GM18909 (cell line): ENCODE measurements around the gene LPCAT2.

ENCODE experiments used
- ATAC-seq: cut with Tn5 transposase; IDR thresholded peaks from one replicate; pipeline ENCODE4 v1.9.1; 2021; ENCODE audit warnings: mild to moderate bottlenecking; ENCODE audit not compliant: unreplicated experiment, poor library complexity

LPCAT2 gene

DNA sequence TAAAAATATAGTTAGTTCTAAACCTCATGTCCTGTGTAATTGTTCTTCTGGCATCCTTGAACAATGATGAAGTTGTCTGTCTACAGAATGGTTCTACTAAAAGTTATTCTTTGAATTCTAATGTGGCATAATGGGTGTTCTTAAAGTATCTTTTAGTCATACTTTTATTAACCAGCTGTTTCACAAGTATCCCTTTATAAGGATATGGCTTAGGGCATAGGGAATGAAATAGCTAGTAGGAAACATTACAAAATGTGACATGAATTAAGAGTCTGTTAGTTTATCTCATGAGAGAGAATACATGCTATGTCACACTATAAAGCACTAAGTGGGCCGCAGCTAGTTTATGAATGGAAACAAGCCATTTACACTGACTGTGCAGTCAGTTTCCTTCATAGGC is 31.3 kb downstream of the LPCAT2 start:
- ATAC-seq = no peak

GRCh38 chr16:55542459-55543082 is 33.7 kb downstream of the LPCAT2 start:
- ATAC-seq = no peak

DNA sequence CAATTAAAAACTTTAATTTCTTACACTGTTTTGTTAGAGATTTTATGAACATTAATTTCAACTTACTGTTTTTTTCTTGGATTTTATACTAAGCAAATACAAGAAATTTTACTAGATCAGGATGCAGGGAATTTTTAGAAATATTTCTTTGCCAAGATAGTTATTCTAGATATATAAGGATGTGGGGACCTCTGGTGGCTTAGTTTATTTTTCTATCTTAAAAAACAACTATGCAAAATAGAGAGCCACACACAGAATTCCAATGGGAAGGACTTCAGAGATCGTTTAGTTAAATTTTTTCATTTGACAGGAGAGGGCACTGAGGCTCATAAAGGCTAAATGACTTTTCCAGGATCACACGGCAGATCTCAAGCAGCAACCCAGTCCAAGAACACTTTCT is 34.6 kb downstream of the LPCAT2 start:
- no peak for ATAC-seq

DNA sequence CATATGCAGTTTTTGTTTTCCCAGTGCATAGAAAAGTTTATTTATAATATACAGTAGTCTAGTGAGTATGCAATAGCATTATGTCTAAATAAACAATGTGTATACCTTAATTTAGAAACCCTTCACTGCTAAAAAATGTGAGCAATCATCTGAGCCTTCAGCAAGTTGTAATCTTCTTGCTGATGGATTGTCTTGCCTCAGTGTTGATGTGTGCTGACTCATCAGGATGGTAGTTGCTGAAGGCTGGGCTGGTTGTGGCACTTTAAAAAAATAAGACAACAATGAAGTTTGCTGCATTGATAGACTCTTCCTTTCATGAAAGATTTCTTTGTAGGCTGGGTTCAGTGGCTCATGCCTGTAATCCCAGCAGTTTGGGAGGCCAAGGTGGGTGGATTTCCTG is 43.7 kb downstream of the LPCAT2 start:
- no peak for ATAC-seq

GRCh38 chr16:55555436-55555835 is 46.6 kb downstream of the LPCAT2 start:
- ATAC-seq = no peak

DNA sequence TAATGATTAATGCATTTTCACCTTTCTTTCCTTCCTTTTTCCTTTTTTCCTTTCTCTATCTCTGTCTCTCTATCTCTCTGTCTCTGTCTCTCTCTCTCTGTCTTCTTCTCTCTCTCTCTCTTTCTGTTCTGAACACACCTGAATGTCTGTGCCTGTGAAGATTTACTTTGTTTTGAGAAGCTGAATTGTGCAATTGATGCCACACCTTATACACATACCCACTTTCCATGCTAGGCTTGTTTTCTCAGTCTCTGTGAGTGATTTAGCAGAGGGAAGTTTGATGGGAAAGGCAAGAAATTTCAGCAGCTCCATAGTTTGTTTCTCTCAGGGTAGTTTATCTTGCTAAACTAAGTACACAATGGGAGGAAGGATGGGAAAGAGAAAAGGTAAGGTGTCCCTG is 48.3 kb downstream of the LPCAT2 start:
- ATAC-seq = no peak

DNA sequence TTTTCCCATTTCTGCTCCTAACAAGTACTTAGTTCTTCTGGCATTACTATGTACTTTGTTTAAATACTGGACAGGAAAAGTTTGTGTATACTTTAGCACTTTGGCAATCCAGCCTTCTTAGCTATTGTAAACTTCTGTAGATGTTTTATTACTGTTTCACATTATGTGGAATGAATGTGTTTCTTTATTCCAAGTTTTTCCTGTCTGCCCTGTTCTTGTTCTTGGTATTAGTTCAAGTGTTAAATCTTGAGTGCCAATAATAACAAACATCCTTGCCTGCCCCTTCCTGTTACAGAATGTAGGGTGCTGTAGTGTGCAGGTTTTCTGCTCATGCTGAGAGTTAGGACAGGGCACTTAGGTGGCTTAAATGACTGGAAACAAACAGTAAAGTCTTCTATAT is 50.4 kb downstream of the LPCAT2 start:
- ATAC-seq = no peak

DNA sequence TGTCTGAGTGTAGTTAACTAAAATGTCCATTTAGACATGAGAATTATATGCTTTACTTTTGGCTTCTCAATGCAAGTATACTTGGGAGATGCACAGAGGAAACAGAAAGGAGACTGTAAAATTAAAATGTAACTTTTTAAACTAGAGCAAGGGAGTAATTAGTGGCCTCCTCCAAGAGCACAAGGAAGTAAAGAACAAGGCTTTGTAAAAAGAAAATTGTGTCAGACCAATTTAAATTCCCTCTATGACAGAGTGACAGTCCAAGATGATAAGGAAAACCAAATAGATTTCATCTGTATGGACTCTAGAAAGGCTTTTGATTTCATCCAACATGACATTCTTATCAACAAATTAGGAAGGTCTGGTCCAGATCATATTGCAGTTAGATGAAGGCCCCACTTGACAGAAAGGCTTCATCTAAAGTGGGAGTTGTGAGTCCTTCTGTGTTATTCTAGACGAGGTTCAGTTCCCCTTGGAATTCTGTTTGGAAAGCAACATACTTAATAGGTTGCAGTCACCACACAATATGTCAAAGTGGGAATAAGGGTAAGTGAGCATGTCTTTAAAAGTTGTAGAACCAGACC is 51.2 kb downstream of the LPCAT2 start:
- ATAC-seq = no peak

DNA sequence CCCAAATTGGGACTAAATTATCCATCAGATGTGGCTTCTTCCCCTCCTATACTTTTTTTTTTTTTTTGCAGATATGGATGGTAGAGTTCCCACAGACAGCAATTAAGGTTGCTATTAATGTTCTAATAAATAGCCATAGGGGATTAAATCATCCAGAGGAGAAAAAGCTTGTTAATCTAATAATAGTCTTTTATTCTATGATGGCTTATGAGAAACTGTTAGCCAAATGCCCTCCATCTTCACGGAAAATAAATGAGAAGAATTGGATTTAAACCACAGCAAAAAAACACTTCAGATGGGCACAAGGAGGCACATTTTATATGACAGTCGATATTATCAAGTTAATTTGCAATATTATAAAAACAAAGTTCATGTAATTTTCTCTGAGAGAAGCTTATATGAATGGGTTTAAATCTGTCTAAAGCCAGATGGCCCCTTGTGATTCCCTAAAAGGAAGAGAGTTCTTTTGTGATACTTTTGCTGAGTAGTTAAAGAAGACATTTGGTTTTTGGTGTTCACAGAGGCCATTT is 52.5 kb downstream of the LPCAT2 start:
- ATAC-seq = no peak

DNA sequence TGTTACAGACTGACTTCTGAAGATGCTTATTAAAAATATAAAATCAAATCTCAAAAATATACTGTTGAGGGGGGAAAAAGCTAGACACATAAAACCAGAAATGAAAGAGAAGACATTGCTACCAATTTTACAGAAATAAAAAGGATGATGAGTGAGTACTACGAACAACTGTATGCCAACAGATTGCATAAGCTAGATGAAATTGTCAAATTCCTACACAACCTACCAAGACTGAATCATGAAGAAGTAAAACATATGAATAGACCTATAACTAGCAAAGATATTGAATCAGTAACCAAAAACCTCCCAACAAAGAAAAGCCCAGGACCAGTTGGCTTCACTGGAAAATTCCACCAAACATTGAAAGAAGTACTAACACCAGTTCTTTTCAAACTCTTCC is 54.1 kb downstream of the LPCAT2 start:
- no peak for ATAC-seq

- ATAC-seq = no peak
Measured at GRCh38 chr16:55563797-55564196, 54.9 kb downstream of the LPCAT2 start.

DNA sequence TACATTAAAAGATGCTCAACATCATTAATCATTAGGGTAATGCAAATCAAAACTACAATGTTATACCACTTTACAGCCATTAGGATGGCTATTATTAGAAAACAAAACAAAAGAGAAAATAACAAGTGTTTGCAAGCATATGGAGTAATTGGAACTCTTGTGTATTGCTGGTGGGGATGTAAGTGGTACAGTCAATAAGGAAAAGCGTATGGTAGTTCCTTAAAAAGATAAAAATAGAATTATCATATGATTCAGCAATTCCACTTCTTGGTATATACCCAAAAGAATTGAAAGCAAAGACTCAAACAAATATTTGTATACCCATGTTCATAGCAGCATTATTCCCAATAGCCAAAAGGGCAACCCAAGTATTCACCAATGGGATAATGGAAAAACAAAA is 56.2 kb downstream of the LPCAT2 start:
- ATAC-seq = no peak

DNA sequence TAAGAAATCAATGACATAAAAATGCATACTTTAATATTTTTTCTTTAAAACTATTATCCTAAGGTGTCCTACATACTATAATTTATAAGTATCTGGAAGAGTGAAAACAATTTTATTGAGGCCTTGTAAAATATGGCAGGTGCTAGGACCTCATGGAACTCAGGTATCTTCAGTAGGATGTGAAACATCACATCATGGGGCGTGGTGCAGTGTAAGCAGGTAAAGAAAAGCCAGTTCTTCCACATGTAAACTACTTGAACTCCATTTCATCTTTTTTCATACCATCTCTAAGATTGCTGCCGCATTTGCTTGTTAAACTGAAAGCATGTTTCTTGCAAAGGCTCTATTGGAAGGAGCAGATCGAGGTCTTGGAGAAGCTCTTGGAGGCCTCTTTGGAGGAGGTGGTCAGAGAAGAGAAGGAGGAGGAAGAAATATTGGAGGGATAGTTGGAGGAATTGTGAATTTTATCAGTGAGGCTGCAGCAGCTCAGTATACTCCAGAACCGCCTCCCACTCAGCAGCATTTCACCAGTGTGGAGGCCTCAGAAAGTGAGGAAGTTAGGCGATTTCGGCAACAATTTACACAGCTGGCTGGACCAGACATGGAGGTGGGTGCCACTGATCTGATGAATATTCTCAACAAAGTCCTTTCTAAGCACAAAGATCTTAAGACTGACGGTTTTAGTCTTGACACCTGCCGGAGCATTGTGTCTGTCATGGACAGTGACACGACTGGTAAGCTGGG is 57.7 kb downstream of the LPCAT2 start, which contains the start of gene CAPNS2:
Gene CAPNS2, plus strand, starts transcription at position 253 of the 744 bp plus-strand sequence. Its CDS starts 73 bp downstream, at position 326.
- no peak for ATAC-seq

GRCh38 chr16:55567382-55567781 is 58.5 kb downstream of the LPCAT2 start:
- no peak for ATAC-seq

DNA sequence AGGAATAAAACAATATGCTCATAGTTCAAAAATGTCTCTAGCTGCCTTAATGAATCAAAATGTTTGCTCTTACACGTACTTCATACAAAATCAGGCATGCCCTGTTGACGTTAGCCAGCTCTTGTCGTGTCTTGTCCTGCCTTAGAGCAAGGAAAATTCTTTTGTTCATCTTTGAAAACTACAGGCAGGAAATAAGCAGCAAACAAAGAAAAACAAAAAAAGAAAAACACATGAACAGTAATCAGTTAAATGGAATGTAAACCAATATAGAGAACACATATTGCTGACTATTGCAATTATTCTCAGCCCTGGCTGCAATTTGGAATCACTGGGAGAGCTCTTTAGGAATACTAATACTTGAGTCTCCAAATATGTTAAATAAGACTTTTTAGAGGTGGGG is 59.3 kb downstream of the LPCAT2 start:
- no peak for ATAC-seq

DNA sequence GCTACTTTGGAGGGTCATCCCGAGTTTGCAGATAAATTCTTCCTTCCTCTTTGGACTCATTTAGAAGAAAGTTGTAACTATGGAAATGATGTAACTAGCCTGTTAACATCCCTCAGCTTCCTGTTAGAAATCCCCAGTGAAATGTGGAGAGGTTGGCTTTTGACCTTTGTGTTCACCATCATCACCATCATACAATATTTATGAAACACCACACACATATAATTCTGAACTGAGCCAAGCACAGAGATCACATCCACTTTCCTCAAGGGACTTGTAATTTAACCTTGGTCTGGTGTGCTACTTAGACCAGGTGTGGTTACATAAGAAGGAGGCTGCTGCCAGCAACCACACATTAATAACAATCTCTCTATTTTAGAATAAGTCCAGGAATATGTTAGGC is 60.2 kb downstream of the LPCAT2 start:
- ATAC-seq = no peak

GRCh38 chr16:55570159-55570558 is 61.3 kb downstream of the LPCAT2 start:
- ATAC-seq = no peak

DNA sequence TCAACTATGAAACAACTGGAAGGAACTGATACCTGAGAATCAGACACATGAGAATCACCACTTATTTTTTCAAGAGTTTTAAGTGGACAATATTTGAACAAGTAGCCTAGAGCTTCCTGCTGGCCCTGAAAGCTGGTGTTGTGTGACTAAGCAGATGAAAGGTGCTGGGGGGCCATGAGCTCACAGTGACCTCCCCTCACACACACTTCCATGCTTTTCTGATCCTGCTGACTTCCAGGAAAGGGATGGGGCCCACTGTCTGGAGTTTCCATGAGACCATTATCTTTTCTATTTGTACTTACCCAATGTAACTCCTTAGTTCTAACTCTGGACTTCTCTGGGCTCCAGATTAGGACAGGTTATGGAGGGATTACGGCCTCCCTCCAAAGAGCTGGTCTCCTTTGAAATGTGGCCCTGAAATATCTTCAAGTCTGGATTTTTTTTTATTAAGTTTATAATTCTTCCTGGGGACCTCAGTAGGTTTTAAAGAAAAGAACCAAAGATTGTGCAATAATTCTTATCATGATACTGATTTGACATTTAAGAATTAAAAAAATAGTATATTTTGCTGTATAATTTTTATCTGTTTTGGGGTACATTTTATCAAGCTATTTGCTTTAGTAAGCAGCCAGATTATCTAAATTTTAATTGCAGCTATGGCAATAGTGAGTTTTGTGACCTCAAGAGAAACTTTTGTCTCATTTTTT is 62.5 kb downstream of the LPCAT2 start:
- no peak for ATAC-seq

GRCh38 chr16:55572439-55572838 is 63.6 kb downstream of the LPCAT2 start:
- no peak for ATAC-seq

- ATAC-seq = no peak
Measured at GRCh38 chr16:55574811-55575210, 65.9 kb downstream of the LPCAT2 start.

DNA sequence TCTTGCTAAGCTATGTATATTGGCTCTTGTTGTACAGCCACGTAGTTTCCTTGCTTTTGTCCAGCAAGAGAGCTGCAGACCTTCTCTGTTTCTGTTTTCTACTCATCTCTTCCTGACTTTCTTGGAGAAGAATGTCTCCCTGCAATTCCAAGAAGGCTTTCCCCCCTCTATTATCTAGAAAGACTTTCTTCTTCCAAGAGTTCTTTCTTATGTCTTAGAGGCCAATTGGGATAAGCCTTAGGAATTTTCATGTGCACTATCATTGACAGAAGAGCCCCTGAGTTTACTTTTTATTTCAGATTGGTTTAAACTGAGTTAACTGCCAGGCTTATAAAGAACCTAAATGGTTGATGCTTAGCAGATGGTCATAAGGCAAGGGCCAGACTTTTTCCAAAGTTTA is 66.6 kb downstream of the LPCAT2 start:
- no peak for ATAC-seq
